NCI-H2029 treated with DMSO at 0.1 percent for 48 hours (cell line): ENCODE results near the gene CEACAM21.

Experiments used
- DNase-seq: peaks from one replicate; lab custom pipeline; 2025; lab: John Stamatoyannopoulos, UW

CEACAM21 gene

GRCh38 chr19:41575998-41576397, at the start of gene CEACAM21:
Gene CEACAM21, plus strand, starts transcription at chr19:41576166. Its CDS starts 109 bp downstream, at chr19:41576275.
- DNase-seq, result no peak

GRCh38 chr19:41527089-41527488, 48.9 kb upstream of the CEACAM21 start:
- DNase-seq, result no peak

- no peak for DNase-seq
Observed at GRCh38 chr19:41528106-41528505, 47.9 kb upstream of the CEACAM21 start.

- DNase-seq, result no peak
Observed at GRCh38 chr19:41529484-41530183, 46.3 kb upstream of the CEACAM21 start.

- no peak for DNase-seq
Observed at GRCh38 chr19:41530184-41530534, 45.8 kb upstream of the CEACAM21 start.

- DNase-seq, result no peak
Observed at GRCh38 chr19:41530761-41531301, 45.1 kb upstream of the CEACAM21 start.

GRCh38 chr19:41531438-41532311, 44.3 kb upstream of the CEACAM21 start:
- peak; percentile 7 for DNase-seq

- DNase-seq, result no peak
Observed at GRCh38 chr19:41532526-41532925, 43.4 kb upstream of the CEACAM21 start.

GRCh38 chr19:41533671-41534215, 42.2 kb upstream of the CEACAM21 start:
- DNase-seq, result no peak

GRCh38 chr19:41535029-41535622, 40.8 kb upstream of the CEACAM21 start:
- no peak for DNase-seq

GRCh38 chr19:41537789-41538188, 38.2 kb upstream of the CEACAM21 start:
- no peak for DNase-seq

- no peak for DNase-seq
Observed at GRCh38 chr19:41540041-41540695, 35.8 kb upstream of the CEACAM21 start.

- no peak for DNase-seq
Observed at GRCh38 chr19:41541990-41542584, 33.9 kb upstream of the CEACAM21 start.

GRCh38 chr19:41542622-41543021, 33.3 kb upstream of the CEACAM21 start:
- DNase-seq, result no peak

GRCh38 chr19:41543582-41543981, 32.4 kb upstream of the CEACAM21 start:
- no peak for DNase-seq

- no peak for DNase-seq
Observed at GRCh38 chr19:41545547-41545946, 30.4 kb upstream of the CEACAM21 start.

- DNase-seq, result no peak
Observed at GRCh38 chr19:41546386-41546789, 29.6 kb upstream of the CEACAM21 start.

- DNase-seq, result no peak
Observed at GRCh38 chr19:41546961-41547360, 29.0 kb upstream of the CEACAM21 start.

GRCh38 chr19:41547569-41547968, 28.4 kb upstream of the CEACAM21 start:
- no peak for DNase-seq

GRCh38 chr19:41548047-41548446, 27.9 kb upstream of the CEACAM21 start:
- no peak for DNase-seq

GRCh38 chr19:41548954-41549688, 26.8 kb upstream of the CEACAM21 start:
- DNase-seq, result no peak
